T1000 (cell line): ENCODE data around the gene B2M.
"Not testable (repeated sequence)": the region's sequence is repeated elsewhere in the genome, so short reads cannot be mapped to it uniquely, and the experiment has no call there.

Source experiments
- DNase-seq: peaks from one replicate; lab custom pipeline; 2025; ENCODE audit warnings: mixed read lengths; lab: John Stamatoyannopoulos, UW

The B2M gene

DNA sequence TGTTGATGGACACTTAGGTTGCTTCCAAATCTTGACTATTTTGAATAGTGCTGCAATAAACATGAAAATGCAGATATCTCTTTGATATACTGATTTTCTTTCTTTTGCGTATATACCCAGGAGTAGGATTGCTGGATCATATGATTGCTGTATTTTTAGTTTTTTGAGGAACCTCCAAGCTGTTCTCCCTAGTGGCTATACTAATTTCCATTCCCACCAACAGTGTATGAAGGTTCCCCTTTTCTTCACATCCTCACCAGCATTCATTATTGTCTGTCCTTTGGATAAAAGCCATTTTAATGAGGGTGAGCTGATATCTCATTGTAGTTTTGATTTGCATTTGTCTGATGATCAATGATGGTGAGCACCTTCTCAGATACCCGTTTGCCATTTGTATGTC is 12.7 kb upstream of the B2M start:
- no peak for DNase-seq

DNA sequence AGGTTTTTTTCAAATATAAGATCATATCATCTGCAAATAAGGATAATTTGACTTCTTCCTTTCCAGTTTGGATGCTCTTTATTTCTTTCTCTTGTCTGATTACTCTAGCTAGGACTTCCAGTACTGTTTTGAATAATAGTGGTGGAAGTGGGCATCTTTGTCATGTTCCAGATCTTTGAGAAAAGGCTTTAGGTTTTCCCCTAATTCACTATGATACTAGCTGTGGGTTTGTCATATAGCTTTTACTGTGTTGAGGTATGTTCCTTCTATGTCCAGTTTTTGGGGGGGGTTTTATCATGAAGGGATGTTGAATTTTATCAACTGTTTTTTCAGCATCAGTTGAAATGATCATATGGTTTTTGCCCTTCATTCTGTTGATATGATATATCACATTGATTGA is 10.6 kb upstream of the B2M start:
- not testable (repeated sequence) for DNase-seq

DNA sequence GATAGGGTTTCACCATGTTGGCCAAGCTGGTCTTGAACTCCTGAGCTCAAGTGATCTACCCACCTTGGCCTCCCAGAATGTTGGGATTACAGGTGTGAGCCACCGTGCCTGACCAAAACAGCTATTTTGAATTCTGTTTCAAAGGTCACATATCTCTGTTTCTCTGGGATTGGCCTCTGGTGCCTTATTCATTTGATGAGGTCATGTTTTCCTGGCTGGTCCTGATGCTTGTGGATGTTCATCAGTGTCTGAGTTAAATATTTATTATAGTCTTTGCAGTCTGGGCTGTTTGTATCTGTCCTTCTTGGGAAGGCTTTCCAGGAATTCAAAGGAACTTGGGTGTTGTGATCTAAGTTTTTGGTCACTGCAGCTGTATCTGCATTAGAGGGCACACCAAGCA is 5.3 kb upstream of the B2M start:
- DNase-seq: no peak

DNA sequence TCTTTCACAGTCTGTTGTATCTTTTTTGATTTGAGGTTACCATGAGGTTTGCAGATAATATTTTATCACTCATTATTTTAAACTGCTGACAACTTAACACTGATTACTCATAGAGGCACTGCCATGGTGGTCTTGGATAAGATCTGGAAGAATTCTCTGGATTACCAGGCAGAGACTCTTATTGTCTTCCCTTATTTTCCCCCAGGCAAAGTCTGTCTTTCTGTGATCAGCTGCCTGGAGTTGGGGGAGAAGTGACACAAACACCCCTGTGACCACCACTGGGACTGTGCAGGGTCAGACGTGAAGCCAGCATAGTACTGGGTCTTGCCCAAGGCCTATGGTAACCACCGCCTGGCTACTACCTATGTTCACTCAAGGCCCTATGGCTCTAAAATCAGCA is 4.9 kb upstream of the B2M start:
- DNase-seq: no peak

DNA sequence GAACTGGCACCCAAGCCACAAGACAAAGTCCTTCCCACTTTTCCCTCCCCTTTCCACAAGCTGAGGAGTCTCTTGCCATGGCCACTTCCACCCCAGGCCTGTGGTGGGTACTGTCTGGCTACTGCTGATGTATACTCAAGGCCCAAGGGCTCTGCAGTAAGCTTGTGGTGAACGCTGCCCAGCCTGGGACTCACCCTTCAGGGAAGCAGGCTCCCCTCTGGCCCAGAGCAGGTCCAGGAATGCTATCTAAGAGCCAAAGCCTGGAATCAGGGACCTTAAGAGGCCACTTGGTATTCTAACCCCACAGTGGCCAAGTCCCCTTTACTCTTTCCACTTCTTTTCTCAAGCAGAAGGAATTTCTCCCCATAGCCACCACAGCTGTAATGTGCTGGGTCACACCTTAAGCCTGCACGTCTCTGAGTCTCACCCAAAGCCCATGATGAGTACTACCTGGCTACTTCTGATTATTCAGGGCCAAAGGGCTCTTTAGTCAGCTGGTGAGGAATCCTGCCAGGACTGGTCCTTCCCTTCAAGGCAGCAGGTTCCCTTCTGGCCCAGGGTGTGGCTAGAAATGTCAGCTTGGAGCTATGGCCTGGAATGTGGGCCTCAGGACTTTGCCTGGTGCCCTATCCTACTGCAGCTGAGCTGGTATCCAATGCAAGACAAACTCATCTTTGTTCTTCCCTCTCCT is 4.2 kb upstream of the B2M start:
- DNase-seq: no peak

DNA sequence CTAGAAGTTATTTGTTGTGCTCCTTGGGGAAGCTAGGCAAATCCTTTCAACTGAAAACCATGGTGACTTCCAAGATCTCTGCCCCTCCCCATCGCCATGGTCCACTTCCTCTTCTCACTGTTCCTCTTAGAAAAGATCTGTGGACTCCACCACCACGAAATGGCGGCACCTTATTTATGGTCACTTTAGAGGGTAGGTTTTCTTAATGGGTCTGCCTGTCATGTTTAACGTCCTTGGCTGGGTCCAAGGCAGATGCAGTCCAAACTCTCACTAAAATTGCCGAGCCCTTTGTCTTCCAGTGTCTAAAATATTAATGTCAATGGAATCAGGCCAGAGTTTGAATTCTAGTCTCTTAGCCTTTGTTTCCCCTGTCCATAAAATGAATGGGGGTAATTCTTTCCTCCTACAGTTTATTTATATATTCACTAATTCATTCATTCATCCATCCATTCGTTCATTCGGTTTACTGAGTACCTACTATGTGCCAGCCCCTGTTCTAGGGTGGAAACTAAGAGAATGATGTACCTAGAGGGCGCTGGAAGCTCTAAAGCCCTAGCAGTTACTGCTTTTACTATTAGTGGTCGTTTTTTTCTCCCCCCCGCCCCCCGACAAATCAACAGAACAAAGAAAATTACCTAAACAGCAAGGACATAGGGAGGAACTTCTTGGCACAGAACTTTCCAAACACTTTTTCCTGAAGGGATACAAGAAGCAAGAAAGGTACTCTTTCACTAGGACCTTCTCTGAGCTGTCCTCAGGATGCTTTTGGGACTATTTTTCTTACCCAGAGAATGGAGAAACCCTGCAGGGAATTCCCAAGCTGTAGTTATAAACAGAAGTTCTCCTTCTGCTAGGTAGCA is 851 bp upstream of the B2M start:
- no peak for DNase-seq

DNA sequence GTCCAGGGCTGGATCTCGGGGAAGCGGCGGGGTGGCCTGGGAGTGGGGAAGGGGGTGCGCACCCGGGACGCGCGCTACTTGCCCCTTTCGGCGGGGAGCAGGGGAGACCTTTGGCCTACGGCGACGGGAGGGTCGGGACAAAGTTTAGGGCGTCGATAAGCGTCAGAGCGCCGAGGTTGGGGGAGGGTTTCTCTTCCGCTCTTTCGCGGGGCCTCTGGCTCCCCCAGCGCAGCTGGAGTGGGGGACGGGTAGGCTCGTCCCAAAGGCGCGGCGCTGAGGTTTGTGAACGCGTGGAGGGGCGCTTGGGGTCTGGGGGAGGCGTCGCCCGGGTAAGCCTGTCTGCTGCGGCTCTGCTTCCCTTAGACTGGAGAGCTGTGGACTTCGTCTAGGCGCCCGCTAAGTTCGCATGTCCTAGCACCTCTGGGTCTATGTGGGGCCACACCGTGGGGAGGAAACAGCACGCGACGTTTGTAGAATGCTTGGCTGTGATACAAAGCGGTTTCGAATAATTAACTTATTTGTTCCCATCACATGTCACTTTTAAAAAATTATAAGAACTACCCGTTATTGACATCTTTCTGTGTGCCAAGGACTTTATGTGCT is 527 bp downstream of the B2M start:
- DNase-seq: no peak

DNA sequence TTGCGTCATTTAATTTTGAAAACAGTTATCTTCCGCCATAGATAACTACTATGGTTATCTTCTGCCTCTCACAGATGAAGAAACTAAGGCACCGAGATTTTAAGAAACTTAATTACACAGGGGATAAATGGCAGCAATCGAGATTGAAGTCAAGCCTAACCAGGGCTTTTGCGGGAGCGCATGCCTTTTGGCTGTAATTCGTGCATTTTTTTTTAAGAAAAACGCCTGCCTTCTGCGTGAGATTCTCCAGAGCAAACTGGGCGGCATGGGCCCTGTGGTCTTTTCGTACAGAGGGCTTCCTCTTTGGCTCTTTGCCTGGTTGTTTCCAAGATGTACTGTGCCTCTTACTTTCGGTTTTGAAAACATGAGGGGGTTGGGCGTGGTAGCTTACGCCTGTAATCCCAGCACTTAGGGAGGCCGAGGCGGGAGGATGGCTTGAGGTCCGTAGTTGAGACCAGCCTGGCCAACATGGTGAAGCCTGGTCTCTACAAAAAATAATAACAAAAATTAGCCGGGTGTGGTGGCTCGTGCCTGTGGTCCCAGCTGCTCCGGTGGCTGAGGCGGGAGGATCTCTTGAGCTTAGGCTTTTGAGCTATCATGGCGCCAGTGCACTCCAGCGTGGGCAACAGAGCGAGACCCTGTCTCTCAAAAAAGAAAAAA is 1.2 kb downstream of the B2M start:
- DNase-seq: peak; percentile 42

DNA sequence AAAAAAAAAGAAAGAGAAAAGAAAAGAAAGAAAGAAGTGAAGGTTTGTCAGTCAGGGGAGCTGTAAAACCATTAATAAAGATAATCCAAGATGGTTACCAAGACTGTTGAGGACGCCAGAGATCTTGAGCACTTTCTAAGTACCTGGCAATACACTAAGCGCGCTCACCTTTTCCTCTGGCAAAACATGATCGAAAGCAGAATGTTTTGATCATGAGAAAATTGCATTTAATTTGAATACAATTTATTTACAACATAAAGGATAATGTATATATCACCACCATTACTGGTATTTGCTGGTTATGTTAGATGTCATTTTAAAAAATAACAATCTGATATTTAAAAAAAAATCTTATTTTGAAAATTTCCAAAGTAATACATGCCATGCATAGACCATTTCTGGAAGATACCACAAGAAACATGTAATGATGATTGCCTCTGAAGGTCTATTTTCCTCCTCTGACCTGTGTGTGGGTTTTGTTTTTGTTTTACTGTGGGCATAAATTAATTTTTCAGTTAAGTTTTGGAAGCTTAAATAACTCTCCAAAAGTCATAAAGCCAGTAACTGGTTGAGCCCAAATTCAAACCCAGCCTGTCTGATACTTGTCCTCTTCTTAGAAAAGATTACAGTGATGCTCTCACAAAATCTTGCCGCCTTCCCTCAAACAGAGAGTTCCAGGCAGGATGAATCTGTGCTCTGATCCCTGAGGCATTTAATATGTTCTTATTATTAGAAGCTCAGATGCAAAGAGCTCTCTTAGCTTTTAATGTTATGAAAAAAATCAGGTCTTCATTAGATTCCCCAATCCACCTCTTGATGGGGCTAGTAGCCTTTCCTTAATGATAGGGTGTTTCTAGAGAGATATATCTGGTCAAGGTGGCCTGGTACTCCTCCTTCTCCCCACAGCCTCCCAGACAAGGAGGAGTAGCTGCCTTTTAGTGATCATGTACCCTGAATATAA is 2.0 kb downstream of the B2M start:
- DNase-seq: no peak

DNA sequence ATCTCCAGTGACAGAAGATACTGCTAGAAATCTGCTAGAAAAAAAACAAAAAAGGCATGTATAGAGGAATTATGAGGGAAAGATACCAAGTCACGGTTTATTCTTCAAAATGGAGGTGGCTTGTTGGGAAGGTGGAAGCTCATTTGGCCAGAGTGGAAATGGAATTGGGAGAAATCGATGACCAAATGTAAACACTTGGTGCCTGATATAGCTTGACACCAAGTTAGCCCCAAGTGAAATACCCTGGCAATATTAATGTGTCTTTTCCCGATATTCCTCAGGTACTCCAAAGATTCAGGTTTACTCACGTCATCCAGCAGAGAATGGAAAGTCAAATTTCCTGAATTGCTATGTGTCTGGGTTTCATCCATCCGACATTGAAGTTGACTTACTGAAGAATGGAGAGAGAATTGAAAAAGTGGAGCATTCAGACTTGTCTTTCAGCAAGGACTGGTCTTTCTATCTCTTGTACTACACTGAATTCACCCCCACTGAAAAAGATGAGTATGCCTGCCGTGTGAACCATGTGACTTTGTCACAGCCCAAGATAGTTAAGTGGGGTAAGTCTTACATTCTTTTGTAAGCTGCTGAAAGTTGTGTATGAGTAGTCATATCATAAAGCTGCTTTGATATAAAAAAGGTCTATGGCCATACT is 4.0 kb downstream of the B2M start:
- DNase-seq: no peak

DNA sequence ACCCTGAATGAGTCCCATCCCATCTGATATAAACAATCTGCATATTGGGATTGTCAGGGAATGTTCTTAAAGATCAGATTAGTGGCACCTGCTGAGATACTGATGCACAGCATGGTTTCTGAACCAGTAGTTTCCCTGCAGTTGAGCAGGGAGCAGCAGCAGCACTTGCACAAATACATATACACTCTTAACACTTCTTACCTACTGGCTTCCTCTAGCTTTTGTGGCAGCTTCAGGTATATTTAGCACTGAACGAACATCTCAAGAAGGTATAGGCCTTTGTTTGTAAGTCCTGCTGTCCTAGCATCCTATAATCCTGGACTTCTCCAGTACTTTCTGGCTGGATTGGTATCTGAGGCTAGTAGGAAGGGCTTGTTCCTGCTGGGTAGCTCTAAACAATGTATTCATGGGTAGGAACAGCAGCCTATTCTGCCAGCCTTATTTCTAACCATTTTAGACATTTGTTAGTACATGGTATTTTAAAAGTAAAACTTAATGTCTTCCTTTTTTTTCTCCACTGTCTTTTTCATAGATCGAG is 4.5 kb downstream of the B2M start:
- DNase-seq: no peak

DNA sequence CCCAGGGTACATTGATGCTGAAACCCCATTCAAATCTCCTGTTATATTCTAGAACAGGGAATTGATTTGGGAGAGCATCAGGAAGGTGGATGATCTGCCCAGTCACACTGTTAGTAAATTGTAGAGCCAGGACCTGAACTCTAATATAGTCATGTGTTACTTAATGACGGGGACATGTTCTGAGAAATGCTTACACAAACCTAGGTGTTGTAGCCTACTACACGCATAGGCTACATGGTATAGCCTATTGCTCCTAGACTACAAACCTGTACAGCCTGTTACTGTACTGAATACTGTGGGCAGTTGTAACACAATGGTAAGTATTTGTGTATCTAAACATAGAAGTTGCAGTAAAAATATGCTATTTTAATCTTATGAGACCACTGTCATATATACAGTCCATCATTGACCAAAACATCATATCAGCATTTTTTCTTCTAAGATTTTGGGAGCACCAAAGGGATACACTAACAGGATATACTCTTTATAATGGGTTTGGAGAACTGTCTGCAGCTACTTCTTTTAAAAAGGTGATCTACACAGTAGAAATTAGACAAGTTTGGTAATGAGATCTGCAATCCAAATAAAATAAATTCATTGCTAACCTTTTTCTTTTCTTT is 5.8 kb downstream of the B2M start:
- DNase-seq: no peak

DNA sequence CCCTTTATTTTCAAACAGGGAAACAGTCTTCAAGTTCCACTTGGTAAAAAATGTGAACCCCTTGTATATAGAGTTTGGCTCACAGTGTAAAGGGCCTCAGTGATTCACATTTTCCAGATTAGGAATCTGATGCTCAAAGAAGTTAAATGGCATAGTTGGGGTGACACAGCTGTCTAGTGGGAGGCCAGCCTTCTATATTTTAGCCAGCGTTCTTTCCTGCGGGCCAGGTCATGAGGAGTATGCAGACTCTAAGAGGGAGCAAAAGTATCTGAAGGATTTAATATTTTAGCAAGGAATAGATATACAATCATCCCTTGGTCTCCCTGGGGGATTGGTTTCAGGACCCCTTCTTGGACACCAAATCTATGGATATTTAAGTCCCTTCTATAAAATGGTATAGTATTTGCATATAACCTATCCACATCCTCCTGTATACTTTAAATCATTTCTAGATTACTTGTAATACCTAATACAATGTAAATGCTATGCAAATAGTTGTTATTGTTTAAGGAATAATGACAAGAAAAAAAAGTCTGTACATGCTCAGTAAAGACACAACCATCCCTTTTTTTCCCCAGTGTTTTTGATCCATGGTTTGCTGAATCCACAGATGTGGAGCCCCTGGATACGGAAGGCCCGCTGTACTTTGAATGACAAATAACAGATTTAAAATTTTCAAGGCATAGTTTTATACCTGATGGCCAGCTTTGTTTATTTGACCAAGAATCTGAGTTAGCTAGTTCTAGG is 7.0 kb downstream of the B2M start:
- DNase-seq: no peak

DNA sequence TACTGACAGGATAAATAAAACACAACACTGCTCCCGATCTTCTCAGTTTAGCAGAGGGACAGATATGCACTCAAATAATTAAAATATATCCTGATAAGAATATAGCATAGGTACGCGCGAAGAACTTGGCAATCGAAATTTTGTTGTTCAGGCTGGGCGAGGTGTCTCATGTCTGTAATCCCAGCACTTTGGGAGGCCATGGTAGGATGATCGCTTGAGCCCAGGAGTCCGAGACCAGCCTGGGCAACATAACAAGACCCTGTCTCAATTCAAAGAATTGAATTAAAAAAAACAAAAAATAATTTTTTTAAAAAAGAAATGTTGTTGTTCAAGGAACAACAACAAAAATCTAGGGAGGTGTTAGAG is 7.6 kb downstream of the B2M start:
- DNase-seq: no peak

DNA sequence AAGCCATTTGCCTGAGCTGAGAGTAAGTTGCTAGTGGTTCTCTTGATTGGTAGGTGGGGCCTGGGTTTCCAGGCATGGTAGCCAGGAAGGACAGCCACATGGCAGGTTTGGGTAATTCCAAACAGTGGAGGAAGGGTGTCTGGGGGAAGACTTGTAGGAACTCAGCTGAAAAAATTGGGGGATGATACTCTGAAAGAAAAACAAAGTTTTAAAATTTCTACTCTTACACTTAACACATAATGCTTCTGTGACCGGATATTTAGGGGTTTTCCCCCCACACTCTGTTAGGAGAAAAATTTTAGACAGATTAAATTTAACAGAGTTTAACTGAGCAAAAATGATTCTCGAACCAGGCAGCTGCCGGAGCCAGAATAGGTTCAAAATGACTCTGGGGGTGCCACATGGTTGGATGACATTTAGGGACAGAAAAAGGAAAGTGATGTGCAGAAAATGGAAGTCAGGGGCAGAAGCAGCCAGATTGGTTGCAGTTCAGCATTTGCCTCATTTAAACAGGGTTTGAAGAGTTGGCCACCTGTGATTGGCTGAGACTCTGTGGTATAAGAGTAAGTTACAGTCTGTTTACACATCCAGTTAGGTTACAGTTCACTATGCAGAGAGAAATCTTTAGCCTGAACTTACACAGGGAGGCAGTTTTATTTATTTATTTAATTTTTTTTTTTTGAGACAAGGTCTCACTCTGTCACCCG is 8.1 kb downstream of the B2M start:
- no peak for DNase-seq

DNA sequence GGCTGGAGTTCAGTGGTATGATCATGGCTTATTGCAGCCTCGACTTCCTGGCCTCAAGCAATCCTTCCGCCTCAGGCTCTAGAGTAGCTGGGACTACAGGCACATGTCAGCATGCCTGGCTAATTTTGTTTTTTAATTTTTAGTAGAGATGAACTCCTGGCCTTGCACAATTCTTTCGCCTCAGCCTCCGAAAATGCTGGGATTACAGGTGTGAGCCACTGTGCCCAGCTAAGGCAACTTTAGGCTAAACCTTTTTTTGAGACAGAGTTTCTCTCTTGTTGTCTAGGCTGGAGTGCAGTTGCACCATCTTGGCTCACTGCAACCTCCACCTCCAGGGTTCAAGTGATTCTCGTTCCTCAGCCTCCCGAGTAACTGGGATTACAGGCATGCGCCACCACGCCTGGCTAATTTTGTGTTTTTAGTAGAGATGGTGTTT is 8.7 kb downstream of the B2M start:
- DNase-seq: not testable (repeated sequence)

DNA sequence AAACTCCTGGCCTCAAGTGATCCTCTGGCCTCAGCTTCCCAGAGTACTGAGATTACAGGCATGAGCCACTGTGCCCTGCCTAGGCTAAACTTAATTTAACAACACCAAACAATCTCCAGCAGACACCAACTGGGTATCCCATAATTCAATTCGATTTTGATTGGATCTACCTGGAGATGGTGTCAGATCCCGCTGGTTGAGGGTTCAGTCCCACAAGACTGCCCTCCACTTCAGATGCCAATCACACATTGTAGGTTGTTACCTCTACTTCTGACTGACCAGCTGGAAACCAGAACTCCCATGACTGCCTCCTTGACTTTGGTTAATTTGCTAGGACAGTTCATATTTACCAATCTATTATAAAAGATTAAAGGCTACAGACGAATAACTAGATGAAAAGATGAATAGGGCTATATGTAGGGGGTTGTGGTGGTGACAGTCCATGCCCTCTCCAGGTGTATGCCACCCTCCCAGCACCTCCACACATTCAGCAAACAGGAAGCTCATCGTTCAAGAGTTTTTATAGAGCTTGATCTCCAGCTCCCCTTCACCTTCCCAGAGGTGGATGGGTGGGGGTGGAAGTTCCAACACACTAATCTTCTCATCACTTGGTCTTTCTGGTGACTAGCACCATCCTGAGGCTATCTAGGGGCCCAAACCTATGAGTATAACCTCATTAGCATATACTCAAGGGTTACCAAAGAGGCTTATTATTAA is 9.3 kb downstream of the B2M start:
- DNase-seq: no peak

DNA sequence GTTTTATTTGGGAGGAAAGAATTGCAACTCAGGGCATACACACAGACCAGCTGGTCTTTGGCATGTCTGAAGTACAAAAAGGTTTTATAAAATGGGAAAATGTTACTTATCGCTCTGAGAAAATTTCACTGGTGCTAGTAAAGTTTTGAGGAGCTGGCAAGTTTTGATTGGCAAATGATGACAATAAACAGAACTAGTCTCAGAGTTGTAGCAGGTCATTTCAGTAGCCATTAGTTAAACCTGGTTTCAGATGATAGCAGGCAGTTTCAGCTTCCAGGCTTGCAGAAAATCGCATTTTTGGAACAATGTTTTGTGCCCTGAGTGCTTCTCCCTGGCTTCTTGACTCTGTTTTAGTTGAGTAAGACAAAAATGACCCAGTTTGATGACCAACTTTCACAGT is 10.7 kb downstream of the B2M start:
- no peak for DNase-seq
